SK-N-SH treated with all-trans-retinoic acid at 6 μM for 48 hours (cell line): Measurements from ENCODE around the gene KDM4C.

Source experiments
- ATAC-seq: fragments of 200-7000 bp; cut with Tn5 transposase; 3 replicates; pipeline ENCODE4 v1.9.1; 2020; ENCODE audit warnings: mild to moderate bottlenecking, moderate library complexity
- ARNTL ChIP-seq: fragments of 450-650 bp; formaldehyde crosslinking; IDR thresholded peaks from 2 replicates; pipeline ENCODE4 v1.5.0; 2020; ENCODE audit warnings: low read depth, mild to moderate bottlenecking, moderate library complexity, borderline replicate concordance
- BACH2 ChIP-seq: fragments of 250-450 bp; sonication (Bioruptor Pico); IDR thresholded peaks from 2 replicates; pipeline ENCODE4 v1.9.0; 2021; ENCODE audit warnings: mild to moderate bottlenecking, borderline replicate concordance
- CSDC2 ChIP-seq: fragments of 250-450 bp; sonication (Bioruptor Pico); IDR thresholded peaks from 2 replicates; pipeline ENCODE4 v1.5.0; 2020; ENCODE audit warnings: mild to moderate bottlenecking, moderate library complexity
- ESRRG ChIP-seq: fragments of 250-450 bp; sonication (Bioruptor Pico); IDR thresholded peaks from 2 replicates; pipeline ENCODE4 v1.6.1; 2021; ENCODE audit warnings: mild to moderate bottlenecking
- GLIS3 ChIP-seq: fragments of 250-450 bp; sonication (Bioruptor Pico); IDR thresholded peaks from 2 replicates; pipeline ENCODE4 v1.5.0; 2020; ENCODE audit warnings: mild to moderate bottlenecking, moderate library complexity
- ISL1 ChIP-seq: fragments of 250-450 bp; sonication (Bioruptor Pico); IDR thresholded peaks from 2 replicates; pipeline ENCODE4 v2.1.2; 2022; ENCODE audit warnings: mild to moderate bottlenecking, moderate library complexity
- OSR1 ChIP-seq: fragments of 250-450 bp; sonication (Bioruptor Pico); IDR thresholded peaks from 2 replicates; pipeline ENCODE4 v1.8.0; 2022; ENCODE audit warnings: moderate library complexity, mild to moderate bottlenecking, inconsistent platforms
- POU6F1 ChIP-seq: fragments of 250-450 bp; sonication (Bioruptor Pico); IDR thresholded peaks from 2 replicates; pipeline ENCODE4 v1.8.0; 2021; ENCODE audit warnings: low read depth, mild to moderate bottlenecking, moderate library complexity, borderline replicate concordance
- PPARA ChIP-seq: fragments of 250-450 bp; sonication (Bioruptor Pico); IDR thresholded peaks from 2 replicates; pipeline ENCODE4 v1.5.0; 2020; ENCODE audit warnings: mild to moderate bottlenecking, borderline replicate concordance
- RARB ChIP-seq: fragments of 250-450 bp; sonication (Bioruptor Pico); IDR thresholded peaks from 2 replicates; pipeline ENCODE4 v1.8.0; 2021; ENCODE audit warnings: mild to moderate bottlenecking, moderate library complexity
- SNAI2 ChIP-seq: fragments of 250-450 bp; sonication (Bioruptor Pico); IDR thresholded peaks from 2 replicates; pipeline ENCODE4 v1.5.0; 2020; ENCODE audit warnings: mild to moderate bottlenecking, moderate library complexity
- TCF4 ChIP-seq: fragments of 250-450 bp; sonication (Bioruptor Pico); IDR thresholded peaks from 2 replicates; pipeline ENCODE4 v1.8.0; 2021; ENCODE audit warnings: mild to moderate bottlenecking, moderate library complexity, borderline replicate concordance
- TOX ChIP-seq: fragments of 250-450 bp; sonication (Bioruptor Pico); IDR thresholded peaks from 2 replicates; pipeline ENCODE4 v1.8.0; 2021; ENCODE audit warnings: mild to moderate bottlenecking, moderate library complexity, borderline replicate concordance
- ZC3H10 ChIP-seq: fragments of 250-450 bp; sonication (Bioruptor Pico); IDR thresholded peaks from 2 replicates; pipeline ENCODE4 v1.5.1; 2021; ENCODE audit warnings: mild to moderate bottlenecking, moderate library complexity
- ZFP3 ChIP-seq: fragments of 250-450 bp; sonication (Bioruptor Pico); IDR thresholded peaks from 2 replicates; pipeline ENCODE4 v1.5.0; 2020; ENCODE audit warnings: mild to moderate bottlenecking, moderate library complexity
- ZFP30 ChIP-seq: fragments of 450-650 bp; formaldehyde crosslinking; IDR thresholded peaks from 2 replicates; pipeline ENCODE4 v1.5.0; 2022; ENCODE audit warnings: mild to moderate bottlenecking, moderate library complexity
- ZNF565 ChIP-seq: fragments of 450-650 bp; formaldehyde crosslinking; conservative IDR thresholded peaks from 2 replicates; pipeline ENCODE4 v1.5.0; 2020; ENCODE audit warnings: low read depth, mild to moderate bottlenecking, moderate library complexity
- ZNF70 ChIP-seq: fragments of 450-650 bp; formaldehyde crosslinking; IDR thresholded peaks from 2 replicates; pipeline ENCODE4 v1.5.0; 2020; ENCODE audit warnings: mild to moderate bottlenecking, moderate library complexity
- TF ChIP-seq, protein P1 (sequence below): fragments of 250-450 bp; sonication (Bioruptor Pico); IDR thresholded peaks from 2 replicates; pipeline ENCODE4 v1.5.1; 2020; ENCODE audit warnings: low read depth, mild to moderate bottlenecking, moderate library complexity

The KDM4C gene

GRCh38 chr9:7037176-7037575, 279.4 kb downstream of the KDM4C start:
- ATAC-seq = no peak
- TF ChIP-seq ZFP30 (CRISPR knock-in tag) (no peak), POU6F1 (no peak), ZNF70 (no peak), TOX (no peak), SNAI2 (CRISPR knock-in tag) (no peak), GLIS3 (CRISPR knock-in tag) (no peak), BACH2 (CRISPR knock-in tag) (no peak), TCF4 (CRISPR knock-in tag) (no peak)

DNA sequence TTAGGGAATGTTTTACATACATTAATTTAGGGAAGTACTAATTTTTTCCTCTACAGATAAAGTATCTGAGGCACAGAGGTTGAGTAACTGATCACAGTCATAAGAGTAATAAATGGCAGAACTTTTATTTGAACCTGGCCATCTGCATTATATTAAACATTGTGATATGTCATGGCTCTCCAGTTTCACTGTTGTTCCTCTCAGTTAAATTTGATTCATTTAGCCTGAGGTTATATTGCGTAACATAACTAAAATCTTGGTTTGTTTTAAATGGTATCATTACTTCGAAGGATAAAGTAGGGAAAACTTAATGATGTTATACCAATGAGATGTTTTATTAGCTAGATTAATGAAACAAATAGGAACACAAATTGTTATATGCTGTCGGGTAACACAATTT, 284.4 kb downstream of the KDM4C start:
- no peak for ATAC-seq
- TF ChIP-seq ISL1 (CRISPR knock-in tag) (peak; percentile 39; the same call in 1 of the 2 replicates), ZC3H10 (CRISPR knock-in tag) (no peak), TCF4 (CRISPR knock-in tag) (peak; percentile 31; the same call in 1 of the 2 replicates), PPARA (CRISPR knock-in tag) (no peak), SNAI2 (CRISPR knock-in tag) (no peak), BACH2 (CRISPR knock-in tag) (no peak)
- TF ChIP-seq, all 23 proteins: peak for 2

GRCh38 chr9:7045361-7045760, 287.6 kb downstream of the KDM4C start:
- ATAC-seq = no peak
- TF ChIP-seq RARB (CRISPR knock-in tag) = no peak
- TF ChIP-seq ZNF70 = no peak
- TF ChIP-seq ESRRG (CRISPR knock-in tag) = no peak
- TF ChIP-seq TOX = no peak
- no peak for TF ChIP-seq ZFP3

GRCh38 chr9:7051711-7052110, 293.9 kb downstream of the KDM4C start:
- no peak for ATAC-seq

DNA sequence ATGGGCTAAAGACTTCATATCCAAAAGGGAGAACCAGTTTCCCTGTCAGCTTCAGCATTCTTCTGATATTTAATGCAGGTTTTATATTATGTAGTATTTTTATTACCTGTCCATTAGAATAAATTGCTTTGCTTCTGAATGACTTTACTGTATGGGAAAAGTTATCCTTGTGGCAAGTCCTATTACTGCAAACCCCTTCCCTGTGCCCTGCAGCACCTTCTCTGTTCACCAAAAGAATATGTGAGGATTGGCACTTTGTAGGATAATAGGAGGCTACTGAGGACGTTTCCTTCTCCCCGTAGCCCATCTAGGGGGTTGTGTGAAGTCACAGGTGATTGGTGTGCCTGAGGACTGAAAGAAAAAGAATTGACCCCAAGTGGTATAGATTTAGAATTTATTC, 296.1 kb downstream of the KDM4C start:
- no peak for ATAC-seq
- no peak for TF ChIP-seq PPARA (CRISPR knock-in tag)
- TF ChIP-seq, all 23 proteins: peak for 0

More at GRCh38 chr9:7051711-7052110, 293.9 kb downstream of the KDM4C start:
- TF ChIP-seq POU6F1 (no peak), ZNF565 (CRISPR knock-in tag) (no peak), PPARA (CRISPR knock-in tag) (no peak)

DNA sequence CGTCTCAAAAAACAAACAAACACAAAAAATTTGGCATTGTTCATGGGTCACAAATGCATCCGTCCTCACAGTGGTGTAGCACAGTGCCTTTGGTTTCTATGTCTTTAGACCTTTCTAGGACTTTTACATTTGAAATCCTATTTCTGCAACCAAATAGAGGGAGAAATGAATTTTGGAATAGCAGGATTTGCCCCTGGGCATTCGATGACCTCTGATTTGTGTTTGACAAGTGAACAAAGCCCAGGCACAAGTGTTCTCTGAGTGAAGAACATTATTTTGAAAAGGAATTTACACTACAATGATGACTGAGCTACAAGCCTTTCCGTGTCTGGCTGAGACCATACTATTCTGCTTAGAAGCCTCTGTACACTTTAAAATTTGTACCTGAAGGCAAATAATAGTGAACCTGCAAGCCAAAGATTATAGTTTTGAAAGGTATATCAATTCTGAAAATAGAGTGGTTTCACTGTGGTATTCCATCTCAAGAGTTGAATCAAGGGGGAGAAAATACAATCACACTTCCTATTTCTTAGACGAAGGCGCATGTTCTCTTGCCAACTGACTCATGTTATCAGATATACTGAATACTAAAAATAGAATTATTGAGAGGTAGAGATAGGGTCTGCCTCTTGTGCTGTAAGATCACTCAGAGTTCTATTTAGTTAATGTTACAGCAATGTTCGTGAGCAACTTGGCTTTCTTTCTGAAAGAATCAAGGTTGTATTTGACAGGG, 297.6 kb downstream of the KDM4C start:
- no peak for ATAC-seq

More for the DNA sequence above, 297.6 kb downstream of the KDM4C start:
- TF ChIP-seq GLIS3 (CRISPR knock-in tag) (no peak), CSDC2 (CRISPR knock-in tag) (no peak), ESRRG (CRISPR knock-in tag) (no peak), ZFP3 (no peak), TCF4 (CRISPR knock-in tag) (no peak), ARNTL (CRISPR knock-in tag) (no peak), OSR1 (CRISPR knock-in tag) (no peak), TOX (no peak), ISL1 (CRISPR knock-in tag) (no peak), POU6F1 (no peak), ZNF565 (CRISPR knock-in tag) (no peak), PPARA (CRISPR knock-in tag) (no peak)
- TF ChIP-seq, protein P1, sequence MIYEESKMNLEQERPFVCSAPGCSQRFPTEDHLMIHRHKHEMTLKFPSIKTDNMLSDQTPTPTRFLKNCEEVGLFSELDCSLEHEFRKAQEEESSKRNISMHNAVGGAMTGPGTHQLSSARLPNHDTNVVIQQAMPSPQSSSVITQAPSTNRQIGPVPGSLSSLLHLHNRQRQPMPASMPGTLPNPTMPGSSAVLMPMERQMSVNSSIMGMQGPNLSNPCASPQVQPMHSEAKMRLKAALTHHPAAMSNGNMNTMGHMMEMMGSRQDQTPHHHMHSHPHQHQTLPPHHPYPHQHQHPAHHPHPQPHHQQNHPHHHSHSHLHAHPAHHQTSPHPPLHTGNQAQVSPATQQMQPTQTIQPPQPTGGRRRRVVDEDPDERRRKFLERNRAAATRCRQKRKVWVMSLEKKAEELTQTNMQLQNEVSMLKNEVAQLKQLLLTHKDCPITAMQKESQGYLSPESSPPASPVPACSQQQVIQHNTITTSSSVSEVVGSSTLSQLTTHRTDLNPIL (CRISPR knock-in tag) = no peak
